Endothelial cell of hepatic sinusoid (primary cell): Measurements from ENCODE around the gene OPA1.

ENCODE experiments used
- in situ Hi-C: cut with HindIII; loops from 2 replicates; pipeline ENCODE4 v1.10.0; 2017; ENCODE audit warnings: low sequenced_read_pairs

The OPA1 gene

GRCh38 chr3:193592841-193593667 is at the start of gene OPA1:
Gene OPA1 (plus strand): TSS chr3:193593208. CDS start chr3:193593378, 170 bp downstream.
- in situ Hi-C loops, result no loop called here

GRCh38 chr3:193544289-193544688 is 48.7 kb upstream of the OPA1 start:
- in situ Hi-C loops, result no loop called here

- in situ Hi-C loops, result no loop called here
Observed at GRCh38 chr3:193545304-193545703, 47.7 kb upstream of the OPA1 start.

- in situ Hi-C loops, result no loop called here
Observed at GRCh38 chr3:193546129-193546528, 46.9 kb upstream of the OPA1 start.

GRCh38 chr3:193548406-193548805 is 44.6 kb upstream of the OPA1 start:
- in situ Hi-C loops, result no loop called here

- in situ Hi-C loops, result loop anchor here (25.0 kb wide), 1 partner anchor 766 kb away; no protein-coding TSS in a partner anchor
Observed at GRCh38 chr3:193552923-193553322, 40.1 kb upstream of the OPA1 start.

- in situ Hi-C loops, result loop anchor here (25.0 kb wide), 1 partner anchor 766 kb away; no protein-coding TSS in a partner anchor
Observed at GRCh38 chr3:193553586-193553985, 39.4 kb upstream of the OPA1 start.

- in situ Hi-C loops, result loop anchor here (25.0 kb wide), 1 partner anchor 768 kb away; no protein-coding TSS in a partner anchor
Observed at GRCh38 chr3:193554811-193555210, 38.2 kb upstream of the OPA1 start, which contains the start of gene ATP13A4. Gene ATP13A4 (minus strand): TSS chr3:193554895. CDS start chr3:193554799, 96 bp downstream.

- in situ Hi-C loops, result loop anchor here (25.0 kb wide), 1 partner anchor 770 kb away; no protein-coding TSS in a partner anchor
Observed at GRCh38 chr3:193556841-193557240, 36.2 kb upstream of the OPA1 start.

- in situ Hi-C loops, result loop anchor here (25.0 kb wide), 1 partner anchor 772 kb away; no protein-coding TSS in a partner anchor
Observed at GRCh38 chr3:193559100-193559499, 33.9 kb upstream of the OPA1 start.

- in situ Hi-C loops, result loop anchor here (25.0 kb wide), 1 partner anchor 773 kb away; no protein-coding TSS in a partner anchor
Observed at GRCh38 chr3:193560091-193560490, 32.9 kb upstream of the OPA1 start.

GRCh38 chr3:193560870-193561269 is 32.1 kb upstream of the OPA1 start:
- in situ Hi-C loops, result loop anchor here (25.0 kb wide), 1 partner anchor 774 kb away; no protein-coding TSS in a partner anchor

GRCh38 chr3:193563426-193563825 is 29.6 kb upstream of the OPA1 start:
- in situ Hi-C loops, result loop anchor here (25.0 kb wide), 1 partner anchor 776 kb away; no protein-coding TSS in a partner anchor

- in situ Hi-C loops, result loop anchor here (25.0 kb wide), 1 partner anchor 777 kb away; no protein-coding TSS in a partner anchor
Observed at GRCh38 chr3:193564012-193564411, 29.0 kb upstream of the OPA1 start.

- in situ Hi-C loops, result loop anchor here (25.0 kb wide), 1 partner anchor 782 kb away; no protein-coding TSS in a partner anchor
Observed at GRCh38 chr3:193569119-193569518, 23.9 kb upstream of the OPA1 start.

- in situ Hi-C loops, result loop anchor here (10.0 to 25.0 kb wide), 2 partner anchors 785 to 1008 kb away; no protein-coding TSS in a partner anchor
Observed at GRCh38 chr3:193572426-193572908, 20.5 kb upstream of the OPA1 start.

GRCh38 chr3:193573403-193574191 is 19.4 kb upstream of the OPA1 start:
- in situ Hi-C loops, result loop anchor here (10.0 to 25.0 kb wide), 2 partner anchors 786 to 1009 kb away; no protein-coding TSS in a partner anchor

GRCh38 chr3:193574488-193575070 is 18.4 kb upstream of the OPA1 start:
- in situ Hi-C loops, result loop anchor here (10.0 to 25.0 kb wide), 2 partner anchors 787 to 1010 kb away; no protein-coding TSS in a partner anchor

GRCh38 chr3:193585530-193585929 is 7.5 kb upstream of the OPA1 start:
- in situ Hi-C loops, result no loop called here

GRCh38 chr3:193586526-193586925 is 6.5 kb upstream of the OPA1 start:
- in situ Hi-C loops, result no loop called here
